Kidney (tissue), 14 donors: ENCODE measurements around the gene RGS9. TPM values are rescaled to one million over a fixed set of nuclear protein-coding genes. Genes with fewer than 3 reads are reported as not detected.

Experiments used
- DNase-seq, 5 donors: peaks; one replicate each; pipeline ENCODE4 v3.0.0-alpha.2; 2013 to 2020
- FAIRE-seq: peaks from 2 replicates; lab custom pipeline; 2012; peaks lifted over from hg19 to GRCh38; lab: Jason Lieb, UNC
- H3K27ac ChIP-seq, 2 donors: one replicate each; pipeline ENCODE4 v1.7.0; 2013; ENCODE audit warnings: low read depth in 2 of 2, low read length in 2 of 2, inconsistent platforms in 1 of 2
- H3K27me3 ChIP-seq: one replicate; pipeline ENCODE4 v1.7.1; 2013; ENCODE audit warnings: low read length, inconsistent platforms; ENCODE audit not compliant: control insufficient read depth, insufficient read depth
- H3K36me3 ChIP-seq, 3 donors: one replicate each; pipeline versions ENCODE4 v1.7.0 to v1.7.1; 2013; ENCODE audit warnings: low read length in 3 of 3, control low read depth in 1 of 3, inconsistent platforms in 1 of 3; ENCODE audit not compliant: insufficient read depth in 3 of 3, control insufficient read depth in 2 of 3
- H3K4me1 ChIP-seq, 3 donors: one replicate each; pipeline versions ENCODE4 v1.7.0 to v1.7.1; 2013; ENCODE audit warnings: low read length in 3 of 3, inconsistent platforms in 1 of 3, low read depth in 1 of 3; ENCODE audit not compliant: control insufficient read depth in 2 of 3, insufficient read depth in 2 of 3
- H3K4me3 ChIP-seq, 3 donors: one replicate each; pipeline versions ENCODE4 v1.7.0 to v1.8.1; 2013; ENCODE audit warnings: low read length in 3 of 3, control low read depth in 1 of 3, inconsistent platforms in 1 of 3
- H3K9ac ChIP-seq, 3 donors: one replicate each; pipeline versions ENCODE4 v1.7.0 to v1.7.1; 2013; ENCODE audit warnings: low read length in 3 of 3, control low read depth in 1 of 3, inconsistent platforms in 1 of 3
- H3K9me3 ChIP-seq, 3 donors: one replicate each; pipeline versions ENCODE4 v1.7.0 to v1.7.1; 2013; ENCODE audit warnings: low read length in 3 of 3, control low read depth in 1 of 3, inconsistent platforms in 1 of 3; ENCODE audit not compliant: control insufficient read depth in 2 of 3, insufficient read depth in 1 of 3
- CTCF ChIP-seq: IDR thresholded peaks from 3 replicates; pipeline ENCODE4 v1.5.1; 2012; ENCODE audit warnings: mild to moderate bottlenecking, moderate library complexity, borderline replicate concordance; ENCODE audit not compliant: insufficient read depth; ENCODE audit errors: extremely low read depth
- intact Hi-C: fragments of 100-400 bp; cut with DNase I; formaldehyde crosslinking; loops from one replicate; pipeline ENCODE4 v1.11.1; 2022
- polyA plus RNA-seq: library from polyadenylated mRNA; stranded (reverse); fragments of 350-450 nt; fragmentation: Illumina TruSeq; extraction: RNeasy Lipid Tissue Mini Kit (QIAGEN cat#74804); gene quantifications from one replicate; pipeline ENCODE4 v1.2.3, GENCODE V29; 2014; ENCODE audit warnings: low read depth, low replicate concordance; ENCODE audit not compliant: insufficient read depth
- total RNA-seq: library from RNA; stranded (reverse); fragmentation: NEBNext Ultra II Directional; extraction: Animal tissue kit (Norgen Biotek cat#: 25700); gene quantifications from one replicate; pipeline ENCODE4 v1.2.1, GENCODE V29; 2021
- donor health status: control.
- donor health status: control.
- donor health status: control.
- donor health status: control.
- donor health status: control.
- donor health status: DM: yes; HTN: yes; CAD: no.
- donor health status: Normal renal cell carcinoma (clear cell type).

RGS9 gene
- total and polyA plus RNA-seq, 2 donors from 2014 or later: 4.2 to 7.2 TPM

DNA sequence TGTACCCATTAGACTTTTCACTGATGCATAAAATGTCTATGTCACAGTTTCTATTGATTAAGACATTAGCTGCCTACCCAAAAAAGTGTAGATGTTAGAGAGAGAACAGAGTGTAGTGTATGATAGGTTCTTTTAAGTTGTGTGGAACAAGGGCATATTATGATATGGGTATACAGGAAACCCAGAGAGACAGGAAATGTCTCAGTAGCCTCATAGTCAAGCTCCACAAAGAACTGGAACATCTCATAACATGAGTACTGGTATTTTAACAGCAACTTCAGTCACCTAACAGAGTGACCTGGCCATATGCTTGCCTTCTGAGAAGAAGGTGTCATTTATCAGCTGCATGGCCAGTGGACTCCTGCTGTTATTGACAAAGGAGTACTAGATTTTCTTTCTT is 128.1 kb downstream of the RGS9 start:
- TF ChIP-seq CTCF: no peak
- DNase-seq: no peak
- Histone ChIP-seq H3K9ac (no peak overlapping the region), H3K9me3 (no peaks in the 10 kb centered on the region), H3K4me3 (no peak overlapping the region), H3K27ac (no peak overlapping the region), H3K36me3 (no peaks in the 10 kb centered on the region), H3K4me1 (no peaks in the 10 kb centered on the region), H3K27me3 (no peaks in the 10 kb centered on the region)
- intact Hi-C loops: no loop called here
- FAIRE-seq: no peak

DNA sequence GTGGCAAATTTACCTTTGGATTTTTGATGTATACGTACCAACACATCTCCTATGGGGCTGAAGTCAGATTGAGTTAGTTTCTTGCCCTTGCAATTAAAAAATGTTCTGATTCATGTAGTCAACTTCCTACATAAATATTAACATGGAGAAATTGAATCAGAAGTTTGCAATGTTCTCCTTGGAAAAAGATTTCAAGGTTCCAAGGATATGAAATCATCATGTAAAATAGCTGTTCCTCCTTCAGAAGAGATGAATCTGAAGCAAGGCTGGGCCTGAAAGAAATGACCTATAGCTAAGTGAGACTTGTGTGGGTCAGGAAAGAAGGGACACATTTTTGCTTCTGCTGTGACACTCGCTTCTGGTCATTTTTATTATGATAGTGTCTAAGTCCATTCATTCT is 131.7 kb downstream of the RGS9 start:
- Histone ChIP-seq H3K27me3 (no peaks in the 10 kb centered on the region), H3K27ac (no peak overlapping the region), H3K9ac (no peak overlapping the region), H3K4me1 (no peaks in the 10 kb centered on the region), H3K36me3 (no peaks in the 10 kb centered on the region), H3K4me3 (no peak overlapping the region), H3K9me3 (no peaks in the 10 kb centered on the region)
- intact Hi-C loops: no loop called here
- no peak for FAIRE-seq
- DNase-seq: no peak
- TF ChIP-seq CTCF: no peak

- no peak for FAIRE-seq
- DNase-seq: peak in 1 of 5 donors; percentile 17
- Histone ChIP-seq H3K4me3 (no peak overlapping the region), H3K36me3 (no peaks in the 10 kb centered on the region), H3K9me3 (no peaks in the 10 kb centered on the region), H3K27me3 (no peaks in the 10 kb centered on the region), H3K4me1 (no peaks in the 10 kb centered on the region), H3K27ac (no peak overlapping the region), H3K9ac (no peak overlapping the region)
- no peak for TF ChIP-seq CTCF
- intact Hi-C loops: no loop called here
Observed at GRCh38 chr17:65270499-65271253, 133.5 kb downstream of the RGS9 start.
